MM.1S (cell line): ENCODE data around the gene TBC1D5.

Experiments used
- DNase-seq: peaks from one replicate; pipeline ENCODE4 v3.0.0-alpha.2; 2015
- H2AFZ ChIP-seq: fragments of 300-600 bp; sonication (generic); 2 replicates; pipeline ENCODE4 v1.6.0; 2016; ENCODE audit warnings: antibody characterized with exemption, low read length
- H3F3A ChIP-seq: fragments of 300-600 bp; sonication (generic); 2 replicates; pipeline ENCODE4 v1.6.1; 2016; ENCODE audit warnings: mild to moderate bottlenecking, antibody characterized with exemption, low read length, moderate library complexity, mixed read lengths; ENCODE audit not compliant: insufficient read depth
- H3K27ac ChIP-seq: fragments of 300-600 bp; sonication (generic); 2 replicates; pipeline ENCODE4 v1.5.1; 2016; ENCODE audit warnings: mild to moderate bottlenecking, low read length
- H3K27me3 ChIP-seq: fragments of 300-600 bp; sonication (generic); replicated peaks from 2 replicates; pipeline ENCODE4 v1.6.0; 2016; ENCODE audit warnings: low read length; ENCODE audit not compliant: insufficient read depth
- H3K36me3 ChIP-seq: fragments of 300-600 bp; sonication (generic); replicated peaks from 2 replicates; pipeline ENCODE4 v1.6.1; 2016; ENCODE audit warnings: mild to moderate bottlenecking, low read length, mixed read lengths; ENCODE audit not compliant: insufficient read depth
- H3K4me1 ChIP-seq: fragments of 300-600 bp; sonication (generic); 2 replicates; pipeline ENCODE4 v1.6.1; 2016; ENCODE audit warnings: low read length, mixed read lengths
- H3K4me2 ChIP-seq: fragments of 300-600 bp; sonication (generic); 2 replicates; pipeline ENCODE4 v1.6.0; 2016; ENCODE audit warnings: low read depth, low read length
- H3K4me3 ChIP-seq: fragments of 300-600 bp; sonication (generic); 2 replicates; pipeline ENCODE4 v1.5.1; 2016; ENCODE audit warnings: low read length, mixed read lengths
- H3K79me2 ChIP-seq: fragments of 300-600 bp; sonication (generic); 2 replicates; pipeline ENCODE4 v1.6.1; 2016; ENCODE audit warnings: mixed run types, low read length, mixed read lengths
- H3K9ac ChIP-seq: fragments of 300-600 bp; sonication (generic); 2 replicates; pipeline ENCODE4 v1.6.1; 2016; ENCODE audit warnings: low read length, mixed read lengths
- H3K9me2 ChIP-seq: fragments of 300-600 bp; sonication (generic); replicated peaks from 2 replicates; pipeline ENCODE4 v1.6.1; 2016; ENCODE audit warnings: mild to moderate bottlenecking, low read length, mixed read lengths; ENCODE audit not compliant: insufficient read depth
- H3K9me3 ChIP-seq: fragments of 300-600 bp; sonication (generic); replicated peaks from 2 replicates; pipeline ENCODE4 v1.6.1; 2016; ENCODE audit warnings: mild to moderate bottlenecking, low read length, mixed read lengths; ENCODE audit not compliant: insufficient read depth
- H4K20me1 ChIP-seq: fragments of 300-600 bp; sonication (generic); 2 replicates; pipeline ENCODE4 v1.6.1; 2016; ENCODE audit warnings: mild to moderate bottlenecking, low read length, moderate library complexity, mixed read lengths; ENCODE audit not compliant: insufficient read depth
- EZH2 ChIP-seq: fragments of 300-600 bp; sonication (generic); optimal IDR thresholded peaks from 2 replicates; pipeline ENCODE3; 2017; ENCODE audit warnings: low read depth, mild to moderate bottlenecking, antibody characterized with exemption, low read length, mixed read lengths
- EZH2phosphoT487 ChIP-seq: fragments of 300-600 bp; sonication (generic); IDR thresholded peaks from 2 replicates; pipeline ENCODE4 v1.6.1; 2018; ENCODE audit warnings: antibody characterized with exemption, low read length
- TF ChIP-seq, protein P1 (sequence below): fragments of 300-600 bp; sonication (generic); IDR thresholded peaks from 2 replicates; pipeline ENCODE4 v1.5.1; 2016; ENCODE audit warnings: antibody characterized with exemption, low read length, mixed read lengths

The TBC1D5 gene

DNA sequence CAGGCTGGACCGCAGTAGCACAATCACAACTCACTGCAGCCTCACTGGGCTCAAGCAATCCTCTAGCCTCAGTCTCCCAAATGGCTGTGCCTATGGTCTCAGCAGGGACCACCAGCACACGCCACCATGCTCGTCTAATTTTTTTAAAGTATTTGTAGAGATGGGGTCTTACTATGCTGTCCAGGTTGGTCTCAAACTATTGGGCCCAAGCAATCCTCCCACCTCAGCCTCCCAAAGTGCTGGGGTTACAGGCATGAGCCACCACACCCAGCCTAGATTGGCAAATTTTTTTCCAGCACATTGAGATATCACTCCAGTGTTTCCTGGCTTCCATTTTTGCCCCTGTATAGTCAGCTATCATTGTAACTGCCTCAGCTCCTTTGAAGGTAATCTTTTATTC, 18.3 kb downstream of the TBC1D5 start:
- no peak overlapping the region for H2AFZ ChIP-seq
- H3F3A ChIP-seq = no peaks in the 10 kb centered on the region
- no peak overlapping the region for H3K9ac ChIP-seq
- H3K4me2 ChIP-seq = no peak overlapping the region
- no peaks in the 10 kb centered on the region for H3K4me1 ChIP-seq
- H3K9me2 ChIP-seq = no peaks in the 10 kb centered on the region
- H3K36me3 ChIP-seq = no peaks in the 10 kb centered on the region
- H3K79me2 ChIP-seq = no peaks in the 10 kb centered on the region
- H3K27me3 ChIP-seq = no peaks in the 10 kb centered on the region
- no peaks in the 10 kb centered on the region for H4K20me1 ChIP-seq
- H3K27ac ChIP-seq = no peak overlapping the region
- no peak for TF ChIP-seq EZH2
- TF ChIP-seq, protein P1, sequence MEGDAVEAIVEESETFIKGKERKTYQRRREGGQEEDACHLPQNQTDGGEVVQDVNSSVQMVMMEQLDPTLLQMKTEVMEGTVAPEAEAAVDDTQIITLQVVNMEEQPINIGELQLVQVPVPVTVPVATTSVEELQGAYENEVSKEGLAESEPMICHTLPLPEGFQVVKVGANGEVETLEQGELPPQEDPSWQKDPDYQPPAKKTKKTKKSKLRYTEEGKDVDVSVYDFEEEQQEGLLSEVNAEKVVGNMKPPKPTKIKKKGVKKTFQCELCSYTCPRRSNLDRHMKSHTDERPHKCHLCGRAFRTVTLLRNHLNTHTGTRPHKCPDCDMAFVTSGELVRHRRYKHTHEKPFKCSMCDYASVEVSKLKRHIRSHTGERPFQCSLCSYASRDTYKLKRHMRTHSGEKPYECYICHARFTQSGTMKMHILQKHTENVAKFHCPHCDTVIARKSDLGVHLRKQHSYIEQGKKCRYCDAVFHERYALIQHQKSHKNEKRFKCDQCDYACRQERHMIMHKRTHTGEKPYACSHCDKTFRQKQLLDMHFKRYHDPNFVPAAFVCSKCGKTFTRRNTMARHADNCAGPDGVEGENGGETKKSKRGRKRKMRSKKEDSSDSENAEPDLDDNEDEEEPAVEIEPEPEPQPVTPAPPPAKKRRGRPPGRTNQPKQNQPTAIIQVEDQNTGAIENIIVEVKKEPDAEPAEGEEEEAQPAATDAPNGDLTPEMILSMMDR = no peak
- TF ChIP-seq EZH2phosphoT487 = no peak
- H3K4me3 ChIP-seq = no peak overlapping the region
- no peak for DNase-seq
- no peaks in the 10 kb centered on the region for H3K9me3 ChIP-seq

DNA sequence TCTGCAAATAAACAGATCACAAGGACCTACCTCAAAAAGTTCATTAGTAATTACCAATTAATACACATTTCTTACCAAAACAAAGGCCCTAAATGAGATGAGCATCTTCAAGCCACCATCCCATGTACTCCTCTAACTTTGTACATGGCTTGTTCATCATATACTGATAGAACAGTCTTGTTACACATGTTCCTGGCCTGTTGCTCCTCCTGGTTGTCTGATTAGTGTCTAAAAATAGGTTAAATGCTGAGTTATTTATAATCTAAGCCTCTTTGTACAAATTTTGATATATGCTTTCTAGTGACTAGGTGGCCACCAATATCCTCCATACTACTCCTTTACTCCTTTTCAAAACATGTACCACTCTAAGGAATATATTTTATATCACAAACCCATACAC, 25.0 kb downstream of the TBC1D5 start:
- H3K79me2 ChIP-seq = no peaks in the 10 kb centered on the region
- H3K9me3 ChIP-seq = 0 out of 2 replicates have a peak, but pooled peaks cover 2% of the 10 kb centered on the region
- no peak overlapping the region for H2AFZ ChIP-seq
- no peaks in the 10 kb centered on the region for H3K36me3 ChIP-seq
- no peaks in the 10 kb centered on the region for H3K9me2 ChIP-seq
- no peak overlapping the region for H3K27ac ChIP-seq
- H3K27me3 ChIP-seq = no peaks in the 10 kb centered on the region
- H3K4me2 ChIP-seq = no peak overlapping the region
- no peaks in the 10 kb centered on the region for H3F3A ChIP-seq
- H3K4me1 ChIP-seq = no peaks in the 10 kb centered on the region
- H3K9ac ChIP-seq = no peak overlapping the region
- H3K4me3 ChIP-seq = no peak overlapping the region
- DNase-seq = no peak
- no peaks in the 10 kb centered on the region for H4K20me1 ChIP-seq
- TF ChIP-seq, protein P1 = no peak
- TF ChIP-seq EZH2phosphoT487 (no peak), EZH2 (no peak)

DNA sequence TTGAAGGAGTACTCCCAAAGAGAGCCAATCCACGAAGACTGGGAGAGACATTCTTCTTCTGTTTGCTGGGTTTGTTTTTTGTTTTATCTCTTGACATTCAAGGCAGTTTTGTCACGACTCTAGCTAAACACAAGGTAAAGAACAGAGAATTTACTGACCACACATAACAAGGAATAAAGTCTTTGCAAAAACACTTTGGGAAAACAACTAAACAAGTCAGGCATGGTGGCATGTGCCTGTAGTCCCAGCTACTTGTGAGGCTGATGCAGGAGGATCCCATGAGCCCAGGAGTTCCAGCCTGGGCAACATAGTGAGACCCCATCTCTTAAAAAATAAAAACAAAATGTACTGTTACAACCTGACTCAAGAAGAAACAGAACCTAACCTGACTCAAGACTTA, 28.0 kb downstream of the TBC1D5 start:
- H2AFZ ChIP-seq = no peak overlapping the region
- H3K9ac ChIP-seq = no peak overlapping the region
- no peak overlapping the region for H3K4me2 ChIP-seq
- DNase-seq = no peak
- no peaks in the 10 kb centered on the region for H3K9me2 ChIP-seq
- H4K20me1 ChIP-seq = no peaks in the 10 kb centered on the region
- no peaks in the 10 kb centered on the region for H3F3A ChIP-seq
- no peaks in the 10 kb centered on the region for H3K27me3 ChIP-seq
- H3K4me3 ChIP-seq = no peak overlapping the region
- no peaks in the 10 kb centered on the region for H3K79me2 ChIP-seq
- TF ChIP-seq EZH2 = no peak
- TF ChIP-seq, protein P1 = no peak
- no peak for TF ChIP-seq EZH2phosphoT487
- H3K4me1 ChIP-seq = no peaks in the 10 kb centered on the region
- H3K36me3 ChIP-seq = no peaks in the 10 kb centered on the region
- H3K9me3 ChIP-seq = 0 out of 2 replicates have a peak, but pooled peaks cover 2% of the 10 kb centered on the region
- H3K27ac ChIP-seq = no peak overlapping the region
